ENCODE data around the gene TFAP2A.

The TFAP2A gene

DNA sequence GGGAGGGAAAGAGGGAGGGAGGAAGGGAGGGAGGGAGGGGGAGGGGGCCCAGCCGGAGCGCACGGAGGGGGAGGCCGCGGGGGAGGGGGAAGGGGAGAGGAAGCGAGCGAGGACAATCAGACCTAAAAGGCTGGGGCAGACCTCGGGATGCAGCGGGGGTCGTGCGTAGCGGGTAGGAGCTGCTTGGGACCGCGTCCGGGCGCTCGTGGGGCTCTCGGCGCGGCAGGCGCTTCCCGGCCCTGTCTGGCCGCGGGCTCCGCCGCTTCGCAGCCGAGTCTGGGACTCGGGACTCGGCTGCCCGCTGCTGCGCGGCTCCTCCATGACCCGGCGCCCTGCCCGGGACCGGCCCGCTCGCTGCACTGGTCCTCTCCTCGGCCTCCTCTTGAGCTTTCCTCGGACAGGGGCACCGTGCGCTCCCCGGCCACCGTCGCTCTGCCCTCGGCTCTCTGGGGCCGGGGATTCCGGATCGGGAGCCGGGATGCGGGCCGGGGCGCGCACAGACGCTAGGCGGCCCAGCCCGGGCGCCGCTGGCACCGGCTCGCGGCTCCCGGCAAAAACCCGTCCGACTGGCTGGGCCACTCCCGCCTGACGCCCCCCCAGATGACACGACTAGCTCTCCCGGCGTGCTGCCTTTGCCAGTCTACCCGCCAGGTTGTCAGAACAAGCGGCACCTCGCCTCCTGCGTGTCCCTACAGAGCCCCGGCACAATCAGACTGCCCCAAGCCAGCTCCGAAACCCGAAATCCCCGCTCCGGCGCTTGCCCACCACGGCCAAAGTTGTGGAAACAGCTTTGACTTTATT is 2.2 kb downstream of the TFAP2A start:
- no peak for DNase-seq

DNA sequence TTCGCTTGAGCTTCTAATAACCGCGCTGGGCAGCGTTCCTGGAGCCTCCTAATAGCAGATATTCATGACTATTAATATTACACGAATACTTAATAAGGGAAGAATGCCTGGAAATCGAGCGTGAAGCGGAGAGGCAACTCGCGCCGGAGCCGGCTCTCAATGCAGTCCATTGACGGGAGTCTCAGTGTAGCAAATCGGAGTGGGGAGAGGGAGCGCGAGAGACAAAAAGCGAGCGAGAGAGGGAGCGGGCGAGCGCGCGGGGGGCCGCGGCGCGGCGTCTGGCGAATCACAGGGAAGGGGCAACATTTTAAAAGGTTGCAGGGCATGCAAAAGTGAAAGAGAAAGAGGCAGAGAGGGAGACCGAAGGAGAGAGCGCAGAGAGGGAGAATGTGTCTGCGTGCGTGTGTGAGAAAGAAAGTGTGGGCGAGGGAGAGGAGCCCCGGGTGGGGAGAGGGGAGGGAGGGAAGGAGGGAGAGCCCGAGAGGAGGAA is 2.9 kb downstream of the TFAP2A start:
- peak; percentile 14 for DNase-seq

DNA sequence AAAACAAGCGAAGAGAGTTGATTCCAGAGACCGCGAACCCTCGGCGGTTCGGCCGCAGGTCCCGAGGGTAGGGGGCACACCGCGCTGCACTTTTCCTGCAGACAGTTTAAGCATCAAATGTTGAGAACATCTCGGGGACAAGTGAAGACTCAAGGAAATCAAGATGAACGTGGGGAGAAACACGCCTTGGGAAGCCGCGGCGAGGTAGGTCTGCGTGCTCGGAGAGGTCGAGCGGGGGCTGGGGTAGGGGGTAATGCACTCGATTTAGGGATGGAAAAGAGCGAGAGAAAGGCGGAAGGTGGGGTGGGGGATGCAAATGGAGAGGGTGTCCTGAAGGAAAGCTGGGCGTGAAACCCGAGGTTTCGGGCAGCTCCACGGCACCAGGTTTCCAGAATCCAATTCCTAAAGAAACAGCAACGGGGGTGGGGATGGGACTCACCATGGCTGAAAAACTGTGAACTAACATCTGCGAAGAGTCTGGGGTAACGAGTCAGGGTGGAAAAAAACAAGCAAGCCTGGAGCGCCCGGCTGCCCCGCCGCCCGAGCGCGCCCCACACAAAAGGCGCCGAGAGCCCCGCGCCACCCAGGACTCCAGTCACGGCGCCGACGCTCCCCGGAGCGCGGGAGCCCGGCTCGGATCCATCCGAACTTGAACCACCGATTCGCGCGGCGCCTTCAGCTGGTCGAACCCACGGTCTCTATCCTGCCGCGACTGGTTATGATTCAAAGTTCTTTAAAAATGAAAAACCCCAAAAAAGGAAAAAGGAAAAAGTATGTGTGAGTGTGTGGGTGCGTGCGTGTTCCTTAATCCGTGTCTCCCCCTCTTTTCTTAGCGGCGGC is 3.5 kb downstream of the TFAP2A start:
- DNase-seq = no peak

DNA sequence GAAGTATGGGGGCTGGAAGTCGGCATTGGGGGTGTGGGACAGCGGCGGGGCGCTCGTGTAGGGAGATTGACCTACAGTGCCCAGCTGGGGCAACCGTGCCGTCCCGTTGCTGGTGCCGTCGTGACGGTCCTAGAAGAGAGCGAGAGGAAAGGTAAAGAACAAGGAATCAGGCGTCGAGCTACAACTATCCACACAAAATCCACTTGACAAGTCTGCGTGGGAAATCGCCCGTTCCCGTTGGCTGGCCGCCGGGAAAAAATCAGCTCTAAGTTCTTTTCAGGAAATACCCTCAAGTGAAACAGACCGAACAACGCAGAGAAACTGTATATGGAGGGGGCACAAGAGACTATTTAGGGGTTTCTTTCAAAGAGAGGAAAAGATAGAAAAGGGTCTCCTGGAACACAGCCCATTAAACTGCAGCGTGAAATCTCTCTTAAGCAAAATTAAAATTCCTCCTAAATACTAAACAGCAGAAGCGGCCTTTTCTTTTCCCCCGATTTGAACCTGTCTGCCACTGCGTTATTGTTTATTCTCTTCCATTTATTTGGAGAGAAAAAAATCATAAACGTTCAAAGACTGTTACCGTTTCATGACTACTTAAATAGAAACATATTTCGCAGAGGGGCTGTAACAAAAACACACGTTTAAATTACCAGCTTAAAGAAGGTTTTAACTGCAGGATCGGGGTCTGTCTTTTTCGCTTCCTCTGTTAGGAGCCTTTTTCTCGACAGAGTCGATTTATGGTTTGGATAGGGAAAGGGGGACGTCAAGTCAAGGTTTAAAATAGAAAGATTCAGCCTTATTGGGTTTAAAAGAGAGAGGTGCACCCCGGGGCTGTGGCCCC is 4.4 kb downstream of the TFAP2A start:
- no peak for DNase-seq

DNA sequence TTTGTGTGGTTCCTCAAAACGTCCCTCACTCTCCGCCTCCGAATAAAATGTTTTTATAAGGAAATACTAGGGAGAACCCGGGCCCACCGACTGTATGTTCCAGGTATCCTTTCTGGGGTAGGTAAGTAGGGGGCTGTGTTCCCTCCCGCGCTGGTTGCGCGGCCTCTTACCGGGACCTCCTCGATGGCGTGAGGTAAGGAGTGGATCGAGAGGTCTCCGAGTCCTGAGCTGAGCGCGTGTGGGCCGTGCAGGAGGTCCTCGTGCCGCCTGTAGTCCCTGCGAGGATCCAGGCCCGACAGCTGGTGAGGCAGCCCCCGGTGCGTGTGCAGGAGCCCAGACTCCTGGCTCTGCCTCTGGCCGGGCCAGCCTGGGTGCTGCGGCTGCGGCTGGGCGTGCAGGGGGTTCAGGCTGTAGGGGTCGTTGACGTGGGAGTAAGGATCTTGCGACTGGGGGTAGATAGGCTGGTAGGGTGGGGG is 5.1 kb downstream of the TFAP2A start:
- DNase-seq = no peak

DNA sequence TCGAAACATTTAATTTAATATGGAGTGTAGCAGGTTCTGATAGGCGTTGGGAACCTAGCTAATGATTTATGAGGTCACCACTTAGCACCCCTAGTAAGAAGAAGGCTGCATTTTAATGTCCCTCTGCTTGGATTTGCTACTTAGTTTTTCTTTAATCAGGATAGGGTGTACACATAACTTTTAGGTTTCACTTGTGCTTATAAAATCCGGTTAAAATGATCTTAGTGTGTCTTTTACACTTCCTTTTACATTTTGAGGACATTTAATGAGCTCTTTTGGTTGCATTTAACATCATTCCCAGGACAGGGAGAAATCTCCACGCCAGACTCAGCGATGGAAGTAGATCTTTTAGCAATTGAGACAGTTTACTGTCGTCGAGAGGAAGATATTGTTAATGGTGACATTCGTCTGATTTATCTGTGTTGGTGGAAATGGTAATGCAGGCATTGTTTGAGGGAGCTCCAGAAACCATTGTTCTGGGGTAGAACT is 5.6 kb downstream of the TFAP2A start:
- DNase-seq = no peak

DNA sequence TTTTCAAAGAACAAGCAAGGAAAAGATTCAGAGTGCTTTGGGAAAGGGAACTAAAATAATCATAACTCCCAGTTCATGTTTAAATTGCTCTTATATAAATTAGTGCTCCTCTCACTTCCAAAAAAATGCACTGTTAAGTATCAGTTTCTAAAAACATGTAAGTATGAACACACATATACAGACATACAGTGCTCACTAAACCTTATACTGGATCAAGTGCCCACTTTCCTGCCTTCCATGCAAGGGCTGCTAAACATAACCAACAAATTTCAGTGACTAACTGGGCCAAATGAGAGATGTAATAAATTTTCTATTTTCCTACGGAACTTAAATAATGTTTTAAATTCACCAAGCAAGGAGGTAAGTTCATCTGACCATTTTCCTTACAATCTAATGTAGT is 6.4 kb downstream of the TFAP2A start:
- no peak for DNase-seq

DNA sequence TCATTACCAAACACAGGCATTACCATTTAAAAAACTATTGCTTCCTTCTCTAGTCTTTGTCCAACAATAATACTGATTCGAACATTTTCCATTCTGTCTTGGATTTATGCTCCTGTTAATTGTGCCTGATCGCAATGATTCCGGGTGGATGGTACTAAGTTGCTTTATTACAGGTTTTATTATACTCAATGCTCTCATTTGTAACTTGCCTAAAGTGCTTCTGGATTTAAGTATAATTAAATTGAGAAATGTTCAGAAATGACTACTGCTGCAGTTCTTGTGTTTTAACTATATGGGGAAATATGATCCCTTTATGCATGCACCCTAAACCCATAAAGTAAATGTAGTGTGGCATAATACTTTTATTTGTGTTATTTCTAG is 7.2 kb downstream of the TFAP2A start:
- DNase-seq = no peak

DNA sequence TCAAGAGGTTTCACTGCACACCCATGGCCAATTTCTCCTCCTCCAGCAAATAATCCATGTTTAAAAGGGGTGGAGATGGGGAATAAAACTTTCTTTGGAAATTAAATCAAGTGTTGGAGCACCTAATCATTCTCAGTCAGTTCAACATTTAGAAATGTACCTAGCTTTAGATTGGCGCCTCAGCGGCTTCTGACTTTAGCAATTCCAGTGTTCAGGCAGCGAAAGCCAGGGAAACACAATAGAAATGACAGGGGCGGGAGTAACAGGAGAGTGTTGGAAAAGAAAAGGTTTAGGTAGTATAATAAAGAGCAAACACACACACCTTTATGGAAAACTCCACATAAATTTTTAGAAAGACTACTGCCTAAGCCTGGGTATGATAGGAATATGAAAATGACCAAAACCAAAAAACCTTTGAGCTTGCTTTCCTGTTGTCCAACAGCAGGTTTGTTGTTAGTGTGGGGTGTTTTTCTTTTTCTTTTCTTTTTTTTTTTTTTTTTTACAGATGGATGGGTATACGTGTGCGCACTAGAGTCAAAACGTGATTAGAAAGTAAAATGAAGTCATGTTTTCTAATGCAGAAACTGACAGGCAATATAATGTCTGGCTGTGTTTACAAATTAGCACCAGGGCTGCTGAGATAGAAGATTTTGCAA is 7.7 kb downstream of the TFAP2A start:
- no peak for DNase-seq

DNA sequence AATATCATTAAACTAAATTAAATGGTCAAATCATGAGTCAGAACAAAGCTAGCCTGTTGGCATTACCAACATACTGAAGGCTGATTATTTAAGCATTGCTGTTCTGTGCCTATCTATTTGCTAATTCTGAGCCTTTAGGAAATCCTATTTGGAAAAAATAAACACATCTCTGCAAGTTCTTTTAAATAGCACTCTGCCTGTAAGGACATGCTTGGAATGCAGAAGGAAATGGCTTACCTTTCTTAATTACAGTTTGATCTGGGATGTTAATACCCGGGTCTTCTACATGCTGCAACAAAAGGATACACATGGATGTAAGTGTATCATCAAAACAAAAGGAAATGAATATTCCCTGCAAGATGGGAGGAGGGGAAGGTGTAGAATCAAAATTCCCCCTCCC is 8.3 kb downstream of the TFAP2A start:
- no peak for DNase-seq

DNA sequence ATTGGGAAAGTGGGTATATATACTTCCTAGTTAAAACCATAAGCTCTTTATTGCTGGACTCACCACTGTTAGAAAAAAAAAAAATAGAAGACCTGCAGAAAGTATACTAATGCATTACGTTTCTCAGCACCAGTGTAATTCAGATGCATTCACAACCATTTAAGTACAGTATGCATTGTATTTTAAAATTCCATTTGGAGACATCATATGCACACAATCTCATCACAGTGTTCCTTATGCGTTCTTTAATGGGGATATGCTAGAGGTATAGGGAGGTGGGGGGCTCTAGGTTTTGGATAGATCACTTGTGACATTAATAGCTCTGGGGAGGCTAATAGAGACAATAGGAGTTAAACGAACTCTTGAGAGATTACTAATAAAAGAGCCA is 9.4 kb downstream of the TFAP2A start:
- DNase-seq = no peak

DNA sequence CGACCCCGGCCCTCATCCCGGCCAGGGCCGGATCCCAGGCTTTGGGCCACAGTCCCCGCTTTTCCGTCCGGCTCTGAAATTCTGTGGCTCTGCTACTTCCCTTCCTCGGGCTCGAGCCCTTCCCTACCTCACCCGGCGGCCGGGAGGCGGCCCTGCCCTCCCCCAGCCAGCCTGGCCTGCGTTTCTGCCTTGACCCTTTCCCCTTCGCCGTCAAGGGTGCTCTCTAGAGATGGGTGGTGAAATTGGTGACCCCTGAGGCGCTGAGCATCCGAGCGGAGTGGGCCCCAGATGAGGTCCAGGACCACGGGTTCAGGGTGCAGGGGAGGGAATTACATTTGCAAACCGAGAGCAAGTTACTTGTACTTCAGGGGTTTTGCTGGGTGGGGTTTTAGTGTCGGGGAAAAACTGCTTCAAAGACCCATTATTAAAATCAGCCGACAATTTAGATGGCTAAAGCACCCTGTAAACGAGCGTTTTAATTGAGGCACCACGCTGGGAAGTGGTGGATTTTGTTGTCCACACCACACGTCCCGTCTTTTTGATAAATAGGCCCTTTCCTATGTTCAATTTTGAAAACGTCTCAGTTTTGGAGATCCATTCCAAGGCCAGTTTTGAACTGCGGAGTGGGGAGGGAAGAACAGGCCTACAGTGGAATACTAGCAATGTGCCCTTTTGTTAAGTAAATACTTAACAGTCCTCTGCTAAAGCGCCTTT is 9.9 kb downstream of the TFAP2A start:
- no peak for DNase-seq

DNA sequence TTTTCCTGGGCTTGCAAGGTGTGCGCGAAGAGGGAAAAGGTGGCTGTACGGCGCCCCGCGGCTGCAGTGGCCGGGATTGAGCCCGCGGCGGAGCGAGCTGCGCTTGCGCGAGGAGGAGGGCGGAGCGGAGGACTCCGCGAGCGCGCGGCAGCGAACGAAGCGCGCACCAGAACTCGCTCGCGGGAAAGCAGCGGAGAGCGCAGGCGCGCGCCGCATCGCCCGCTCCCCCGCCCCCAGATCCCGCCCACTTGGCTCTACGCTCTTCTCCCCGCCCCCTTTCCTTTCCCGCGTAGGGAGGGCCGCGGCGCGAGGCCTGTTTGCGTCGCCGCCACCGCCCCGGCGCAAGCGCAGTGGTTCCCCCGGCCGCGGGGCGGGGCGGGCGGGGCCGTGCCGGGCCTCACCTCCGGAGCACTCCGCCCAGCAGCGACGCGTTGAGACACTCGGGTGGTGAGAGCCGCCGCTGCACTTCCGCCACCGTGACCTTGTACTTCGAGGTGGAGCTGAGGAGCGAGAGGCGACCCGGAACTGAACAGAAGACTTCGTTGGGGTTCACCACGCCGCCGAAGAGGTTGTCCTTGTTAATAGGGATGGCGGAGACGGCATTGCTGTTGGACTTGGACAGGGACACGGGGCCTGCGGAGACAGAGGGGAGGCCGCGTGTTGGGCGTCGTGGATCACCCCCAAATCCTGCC is 10.6 kb downstream of the TFAP2A start:
- DNase-seq = peak; percentile 88

DNA sequence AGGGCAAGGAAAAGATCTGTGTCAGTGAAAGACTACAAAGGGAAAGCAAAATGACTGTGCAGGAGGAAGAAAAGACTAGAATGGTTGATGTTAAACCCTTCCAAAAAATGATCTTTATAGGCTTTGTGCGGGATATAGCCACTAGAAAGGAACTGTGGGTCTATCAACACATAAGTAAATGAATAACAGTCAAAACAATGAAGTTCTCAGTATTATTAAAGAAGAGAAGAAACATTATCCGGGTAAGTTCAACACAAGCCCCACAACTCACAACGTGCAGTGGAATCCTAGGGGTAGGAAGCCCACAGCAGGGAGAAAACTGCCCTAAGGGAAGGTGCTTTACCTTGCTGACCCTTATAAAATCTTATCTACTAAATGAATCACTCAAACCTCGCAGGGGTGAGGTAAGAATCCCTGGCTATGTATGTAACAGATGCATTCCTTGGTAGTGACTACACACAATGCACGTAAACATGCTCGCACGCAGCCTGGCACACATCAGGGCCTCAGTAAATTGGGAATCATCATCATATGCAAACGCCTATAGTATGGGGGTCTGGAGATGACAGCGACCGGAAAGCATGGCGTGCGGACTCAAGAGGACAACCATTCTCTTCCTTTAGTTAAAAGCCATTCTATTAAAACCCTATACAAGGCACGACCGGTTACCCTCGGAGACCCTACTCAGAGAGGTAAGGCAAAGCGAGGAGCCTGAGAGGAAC is 11.3 kb downstream of the TFAP2A start:
- DNase-seq = no peak

DNA sequence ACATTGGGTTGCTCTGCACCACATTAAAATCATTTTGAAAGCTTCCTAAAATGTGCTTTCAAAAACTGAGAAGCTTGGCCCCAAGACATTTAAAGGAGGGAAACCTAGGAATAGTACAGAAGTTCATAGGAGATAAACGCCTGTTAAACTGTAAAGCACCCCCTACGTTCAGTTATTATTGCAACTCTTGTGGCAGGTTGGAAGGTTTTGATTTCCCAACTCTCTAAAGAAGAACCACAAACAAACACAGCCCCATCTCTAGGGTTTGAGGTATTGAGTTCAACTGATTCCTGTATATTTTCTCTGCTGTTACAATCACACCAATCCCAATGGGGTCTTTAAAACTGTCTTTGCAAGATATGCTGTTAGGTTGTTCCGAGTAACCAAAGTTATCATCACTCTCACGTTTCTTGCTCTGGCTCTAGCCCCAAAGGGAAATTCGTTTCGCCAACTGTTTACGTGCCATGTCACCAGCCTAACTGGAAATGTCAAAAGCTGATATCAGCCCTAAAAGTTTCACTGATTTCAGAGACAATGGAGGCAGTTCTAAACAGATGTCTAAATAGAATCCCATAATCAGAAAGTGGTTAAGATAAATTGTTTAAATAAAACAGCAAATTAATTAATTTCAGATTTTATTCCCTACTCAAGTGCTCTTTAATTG is 12.1 kb downstream of the TFAP2A start:
- no peak for DNase-seq

DNA sequence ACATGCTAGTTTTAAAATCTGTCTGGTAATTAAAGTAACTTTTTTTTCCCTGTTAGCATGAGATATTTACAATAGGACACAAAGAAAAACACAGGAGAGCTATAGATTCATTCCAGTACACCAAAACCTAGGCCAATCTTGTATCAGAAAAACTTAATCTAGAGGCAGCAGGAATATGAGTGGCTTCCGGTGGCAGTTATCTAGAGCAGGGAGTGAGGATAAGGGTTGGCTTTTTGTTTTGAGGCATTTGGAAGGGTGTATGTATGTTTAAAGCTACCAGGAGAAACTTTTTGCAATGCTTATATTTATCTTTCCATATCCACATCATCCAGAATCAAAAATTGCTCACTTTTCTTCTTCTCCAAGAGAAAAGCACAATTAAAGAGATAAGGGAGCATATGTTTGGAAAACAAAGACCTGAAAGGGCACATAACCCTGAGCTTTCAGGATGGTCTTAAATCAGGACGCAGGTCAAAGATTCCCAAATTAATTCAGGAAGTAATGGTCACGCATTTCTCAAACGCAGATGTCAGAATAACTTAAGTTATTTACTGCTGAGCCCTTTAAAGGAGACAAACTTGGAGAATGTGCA is 13.1 kb downstream of the TFAP2A start:
- DNase-seq = no peak

DNA sequence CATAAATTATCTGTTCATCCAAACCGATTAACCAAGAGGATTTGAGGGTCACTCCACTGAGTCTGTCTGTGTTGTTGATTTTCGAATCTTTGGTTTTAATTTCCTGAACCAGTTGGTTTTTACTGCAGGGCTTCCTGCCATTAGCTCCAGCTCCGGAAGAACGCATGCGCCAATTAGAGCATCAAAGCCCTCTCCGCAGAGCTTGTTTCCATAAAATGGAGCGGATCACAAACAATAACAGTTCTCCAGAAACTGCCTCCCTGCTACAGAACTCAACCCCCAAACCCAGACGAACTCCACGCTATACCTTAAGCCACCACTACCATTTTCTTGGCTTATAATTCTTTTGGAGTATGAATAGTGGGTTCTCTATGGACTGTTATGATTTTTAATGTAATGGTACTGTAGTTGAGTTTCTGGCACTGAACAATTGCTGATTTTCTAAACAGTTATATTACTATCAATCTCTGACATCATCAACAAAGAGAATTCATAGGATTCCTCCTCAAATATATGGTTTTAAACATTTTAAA is 13.8 kb downstream of the TFAP2A start:
- no peak for DNase-seq

DNA sequence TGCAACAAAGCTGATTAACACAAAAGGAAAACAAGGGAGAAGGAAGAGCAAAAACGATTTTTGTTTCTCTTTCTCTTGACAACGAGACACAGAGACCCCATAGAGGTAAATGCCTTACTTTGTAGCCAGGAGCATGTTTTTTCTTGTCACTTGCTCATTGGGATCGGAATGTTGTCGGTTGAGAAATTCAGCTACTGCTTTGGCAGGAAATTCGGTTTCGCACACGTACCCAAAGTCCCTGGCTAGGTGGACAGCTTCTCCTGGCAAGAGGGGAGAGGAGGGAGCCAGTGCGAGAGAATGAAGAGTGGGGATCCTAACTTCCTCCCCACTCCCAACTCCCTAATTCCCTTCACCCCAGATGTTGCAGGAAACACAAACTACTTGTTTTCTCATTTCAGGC is 14.5 kb downstream of the TFAP2A start:
- no peak for DNase-seq

DNA sequence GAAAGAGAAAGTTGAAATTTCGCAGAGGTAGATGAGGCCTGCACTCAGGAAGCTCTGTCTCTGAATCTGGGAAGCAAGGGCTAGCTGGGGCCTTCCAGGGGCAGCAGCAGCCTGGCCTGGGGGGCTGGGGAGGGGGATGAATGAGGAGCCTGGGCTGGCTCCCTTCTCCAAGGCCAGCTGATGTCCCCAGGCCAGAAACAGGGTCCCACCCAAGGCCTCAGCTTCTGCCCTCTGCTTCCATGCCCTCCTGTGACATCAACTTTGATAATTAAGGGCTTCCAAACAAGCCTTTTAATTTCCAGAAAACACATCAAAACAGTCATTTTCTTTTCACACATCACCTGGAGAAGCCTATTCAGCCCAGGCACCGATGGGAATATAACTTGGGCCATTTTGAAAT is 15.4 kb downstream of the TFAP2A start:
- no peak for DNase-seq

All from DMS 273 treated with DMSO at 0.1 percent for 48 hours (cell line).